SK-N-SH (cell line): ENCODE measurements around the gene MYLK4. TPM values are rescaled to one million over a fixed set of nuclear protein-coding genes. Genes with fewer than 3 reads are reported as not detected.

Source experiments
- CTCF ChIA-PET: fragments of 300-600, 350-600 bp; formaldehyde crosslinking; extraction: SDS; loops from one replicate; lab custom pipeline; 2021; lab: Yijun Ruan, JAX
- POLR2A ChIA-PET: fragments of 350-600 bp; sonication (Branson Sonifier 250); formaldehyde crosslinking; extraction: SDS; loops from one replicate; lab custom pipeline; 2020; ENCODE audit warnings: antibody characterized with exemption, inconsistent platforms; lab: Yijun Ruan, JAX
- DNase-seq: peaks from one replicate; pipeline ENCODE4 v3.0.0; 2012
- H2AFZ ChIP-seq: fragments of 200-600 bp; sonication (generic); 2 replicates; pipeline ENCODE4 v1.8.1; 2016; ENCODE audit warnings: antibody characterized with exemption, mild to moderate bottlenecking, low read depth
- H3F3A ChIP-seq: fragments of 200-600 bp; sonication (generic); replicated peaks from 2 replicates; pipeline ENCODE3; 2016; ENCODE audit warnings: antibody characterized with exemption, mild to moderate bottlenecking; ENCODE audit not compliant: insufficient read depth
- H3K27ac ChIP-seq, 2 experiments: fragments of 200-500 bp in 1 of 2; fragments of 200-600 bp in 1 of 2; sonication (Bioruptor generic) in 1 of 2; sonication (generic), shearing (Covaris generic) in 1 of 2; 2 replicates each; pipeline versions ENCODE4 v1.5.1 to v1.6.1; 2014 to 2016; ENCODE audit warnings: low read depth in 2 of 2, inconsistent platforms in 1 of 2, low read length in 1 of 2, mild to moderate bottlenecking in 1 of 2, mixed read lengths in 1 of 2
- H3K27me3 ChIP-seq: fragments of 200-600 bp; sonication (generic), shearing (Covaris generic); 2 replicates; pipeline ENCODE4 v1.6.1; 2016; ENCODE audit warnings: mixed run types; ENCODE audit not compliant: insufficient read depth
- H3K36me3 ChIP-seq, 2 experiments: fragments of 200-500 bp in 1 of 2; fragments of 200-600 bp in 1 of 2; sonication (Bioruptor generic) in 1 of 2; sonication (generic) in 1 of 2; replicated peaks in 1 of 2; 2 replicates each; pipeline versions ENCODE3 to v1.5.1; 2014 to 2016; ENCODE audit warnings: low read length in 1 of 2, mild to moderate bottlenecking in 1 of 2; ENCODE audit not compliant: insufficient read depth in 2 of 2, control insufficient read depth in 1 of 2
- H3K4me1 ChIP-seq, 2 experiments: fragments of 200-500 bp in 1 of 2; fragments of 200-600 bp in 1 of 2; sonication (Bioruptor generic) in 1 of 2; sonication (generic), shearing (Covaris generic) in 1 of 2; 2 replicates each; pipeline versions ENCODE4 v1.5.1 to v1.6.1; 2014 to 2016; ENCODE audit warnings: low read depth in 1 of 2, low read length in 1 of 2, mixed run types in 1 of 2; ENCODE audit not compliant: insufficient read depth in 2 of 2, control insufficient read depth in 1 of 2
- H3K4me2 ChIP-seq: fragments of 200-600 bp; sonication (generic), shearing (Covaris generic); 2 replicates; pipeline ENCODE4 v1.6.1; 2017; ENCODE audit warnings: mixed run types
- H3K4me3 ChIP-seq, 2 experiments: fragments of 200-500 bp in 1 of 2; fragments of 200-600 bp in 1 of 2; sonication (Bioruptor generic) in 1 of 2; sonication (generic), shearing (Covaris generic) in 1 of 2; 2 replicates each; pipeline versions ENCODE4 v1.5.1 to v1.8.1; 2014 to 2016; ENCODE audit warnings: low read depth in 2 of 2, inconsistent platforms in 1 of 2, low read length in 1 of 2, mild to moderate bottlenecking in 1 of 2, mixed read lengths in 1 of 2, moderate library complexity in 1 of 2
- H3K79me2 ChIP-seq: fragments of 200-600 bp; sonication (generic); 2 replicates; pipeline ENCODE4 v1.8.1; 2017; ENCODE audit warnings: mild to moderate bottlenecking; ENCODE audit not compliant: insufficient read depth
- H3K9ac ChIP-seq: fragments of 200-600 bp; sonication (generic); 2 replicates; pipeline ENCODE4 v1.6.1; 2017; ENCODE audit warnings: mixed run types
- H3K9me2 ChIP-seq: fragments of 200-600 bp; sonication (generic); 2 replicates; pipeline ENCODE4 v1.6.1; 2017; ENCODE audit warnings: mixed run types
- H3K9me3 ChIP-seq: fragments of 200-600 bp; sonication (generic); 2 replicates; pipeline ENCODE4 v1.6.1; 2017; ENCODE audit warnings: mixed run types, mild to moderate bottlenecking, moderate library complexity
- H4K20me1 ChIP-seq: fragments of 200-600 bp; sonication (generic); 2 replicates; pipeline ENCODE4 v1.6.1; 2017; ENCODE audit warnings: mild to moderate bottlenecking, mixed run types; ENCODE audit not compliant: insufficient read depth
- EZH2phosphoT487 ChIP-seq: fragments of 200-600 bp; sonication (generic); IDR thresholded peaks from 2 replicates; pipeline ENCODE4 v1.6.1; 2017; ENCODE audit warnings: low read depth, mixed run types, mild to moderate bottlenecking, antibody characterized with exemption, moderate library complexity, borderline replicate concordance
- FOSL2 ChIP-seq: IDR thresholded peaks from 2 replicates; pipeline ENCODE4 v1.4.0; 2012; ENCODE audit warnings: low read depth, mild to moderate bottlenecking, moderate library complexity, borderline replicate concordance
- FOXM1 ChIP-seq: IDR thresholded peaks from 2 replicates; pipeline ENCODE4 v1.4.0; 2012; ENCODE audit warnings: low read depth, mild to moderate bottlenecking
- GABPA ChIP-seq: IDR thresholded peaks from 2 replicates; pipeline ENCODE4 v1.4.0; 2012; ENCODE audit warnings: low read depth, mild to moderate bottlenecking
- GATA2 ChIP-seq: sonication (generic); formaldehyde crosslinking; IDR thresholded peaks from 2 replicates; pipeline ENCODE4 v1.5.0; 2020; ENCODE audit warnings: mild to moderate bottlenecking, missing genetic modification reagents
- JUND ChIP-seq: IDR thresholded peaks from 2 replicates; pipeline ENCODE4 v1.4.0; 2012
- POLR2AphosphoS5 ChIP-seq: IDR thresholded peaks from 2 replicates; pipeline ENCODE4 v1.6.1; 2012; ENCODE audit warnings: low read depth, low read length
- USF1 ChIP-seq: IDR thresholded peaks from 2 replicates; pipeline ENCODE4 v1.4.0; 2012; ENCODE audit warnings: low read depth, borderline replicate concordance
- YY1 ChIP-seq: IDR thresholded peaks from 2 replicates; pipeline ENCODE4 v1.4.0; 2012; ENCODE audit warnings: low read depth, mild to moderate bottlenecking
- WGBS: methylation state at CpG from one replicate; pipeline ENCODE4 v1.1.6; 2017; ENCODE audit warnings: low lambda C conversion rate; 5-methylcytosine and 5-hydroxymethylcytosine counted together
- polyA plus RNA-seq, 3 experiments: library from polyadenylated mRNA; depleted of rRNA; stranded (reverse); fragments of >200 nt; gene quantifications; 2 replicates each; pipeline ENCODE4 v1.2.3, GENCODE V29; 2012

The MYLK4 gene
- polyA plus RNA-seq, 1 of the 3 experiments (the other 2 are of a cell fraction), result 0.16 TPM

GRCh38 chr6:2661651-2662050 is 89.1 kb downstream of the MYLK4 start:
- 69% methylated on average over 2 of the region's 3 CpGs for WGBS
- Histone ChIP-seq H3K4me2 (no peak overlapping the region), H3K4me3 (no peak overlapping the region), H3K9me2 (no peaks in the 10 kb centered on the region), H3K4me1 (no peaks in the 10 kb centered on the region), H3K36me3 (no peaks in the 10 kb centered on the region), H3F3A (no peaks in the 10 kb centered on the region), H3K9ac (no peak overlapping the region), H2AFZ (no peak overlapping the region), H4K20me1 (no peaks in the 10 kb centered on the region), H3K79me2 (no peaks in the 10 kb centered on the region), H3K9me3 (no peaks in the 10 kb centered on the region), H3K27ac (no peak overlapping the region), H3K27me3 (no peaks in the 10 kb centered on the region)
- ChIA-PET POLR2A (no interaction called here), CTCF (interaction anchor here (1.0 kb wide), 1 partner anchor 27 kb away, joined by 3 read pairs; no protein-coding TSS in a partner anchor)
- no peak for TF ChIP-seq EZH2phosphoT487
- TF ChIP-seq POLR2AphosphoS5, result no peak
- no peak for DNase-seq

GRCh38 chr6:2659882-2660281 is 90.8 kb downstream of the MYLK4 start:
- Histone ChIP-seq H3K36me3 (no peaks in the 10 kb centered on the region), H3K9me2 (no peaks in the 10 kb centered on the region), H3K27me3 (no peaks in the 10 kb centered on the region), H3K79me2 (no peaks in the 10 kb centered on the region), H3K27ac (no peak overlapping the region), H4K20me1 (no peaks in the 10 kb centered on the region), H3K9me3 (no peaks in the 10 kb centered on the region), H3K9ac (no peak overlapping the region), H3K4me3 (no peak overlapping the region), H2AFZ (no peak overlapping the region), H3K4me2 (no peak overlapping the region), H3K4me1 (no peaks in the 10 kb centered on the region), H3F3A (no peaks in the 10 kb centered on the region)
- POLR2A ChIA-PET, result no interaction called here
- WGBS, result 37% methylated on average over 4 of the region's 4 CpGs
- TF ChIP-seq FOXM1 (no peak), FOSL2 (no peak), JUND (no peak), GABPA (no peak)
- DNase-seq, result no peak
- CTCF ChIA-PET, result no interaction called here

DNA sequence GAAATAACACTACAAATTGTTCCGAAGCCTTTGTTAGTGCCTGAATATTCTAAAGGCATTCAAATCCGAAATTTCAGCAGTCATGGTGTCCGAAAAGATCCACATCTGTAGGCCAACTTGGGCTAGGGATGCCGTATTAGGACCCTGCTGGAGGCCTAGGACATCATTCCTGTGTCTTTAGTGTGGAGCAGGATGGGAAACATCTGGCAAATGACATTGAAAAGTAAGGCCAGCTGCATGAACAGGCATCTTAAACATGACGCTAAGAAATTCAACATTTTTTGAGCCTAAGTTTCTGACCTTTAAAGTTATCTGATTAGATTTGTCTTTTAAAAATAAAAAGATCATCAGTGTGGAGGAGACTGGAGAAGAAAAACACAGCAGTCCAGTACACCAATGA is 91.3 kb downstream of the MYLK4 start:
- no peak for DNase-seq
- no peaks in the 10 kb centered on the region for H3K79me2 ChIP-seq
- 60% methylated on average over 5 of the region's 5 CpGs for WGBS
- H3K9ac ChIP-seq, result no peak overlapping the region
- H3F3A ChIP-seq, result no peaks in the 10 kb centered on the region
- no peaks in the 10 kb centered on the region for H3K27me3 ChIP-seq
- no peak overlapping the region for H2AFZ ChIP-seq
- no peaks in the 10 kb centered on the region for H3K9me2 ChIP-seq
- H3K9me3 ChIP-seq, result no peaks in the 10 kb centered on the region
- TF ChIP-seq GATA2 (CRISPR knock-in tag) (no peak), YY1 (no peak), USF1 (no peak)
- POLR2A ChIA-PET, result no interaction called here
- H4K20me1 ChIP-seq, result no peaks in the 10 kb centered on the region
- no peaks in the 10 kb centered on the region for H3K36me3 ChIP-seq
- no peak overlapping the region for H3K4me3 ChIP-seq
- no peak overlapping the region for H3K27ac ChIP-seq
- H3K4me1 ChIP-seq, result no peaks in the 10 kb centered on the region
- CTCF ChIA-PET, result no interaction called here
- no peak overlapping the region for H3K4me2 ChIP-seq
